Thyroid gland (tissue), 4 donors: ENCODE data around the gene NUDCD3. TPM values are rescaled to one million over a fixed set of nuclear protein-coding genes. Genes with fewer than 3 reads are reported as not detected.

Source experiments
- DNase-seq, 2 donors: peaks; one replicate each; pipeline ENCODE4 v3.0.0-alpha.2; 2019
- H3K27ac ChIP-seq, 3 donors: fragments of 200-600 bp; sonication (generic); 1 replicate in 2 of 3; 2 replicates in 1 of 3; pipeline ENCODE4 v1.5.1; 2016 to 2019; ENCODE audit warnings: mild to moderate bottlenecking in 1 of 3, moderate library complexity in 1 of 3
- H3K27me3 ChIP-seq: fragments of 200-600 bp; sonication (generic); one replicate; pipeline ENCODE4 v1.5.1; 2019
- H3K36me3 ChIP-seq, 2 donors: fragments of 200-600 bp; sonication (generic); one replicate each; pipeline ENCODE4 v1.5.1; 2016 to 2019
- H3K4me1 ChIP-seq, 2 donors: fragments of 200-600 bp; sonication (generic); one replicate each; pipeline ENCODE4 v1.5.1; 2017 to 2019
- H3K4me3 ChIP-seq, 3 donors: fragments of 200-600 bp; sonication (generic); replicated peaks in 1 of 3; 1 replicate in 2 of 3; 2 replicates in 1 of 3; pipeline ENCODE4 v1.5.1; 2016; ENCODE audit warnings: mild to moderate bottlenecking in 1 of 3
- H3K9me3 ChIP-seq: fragments of 200-600 bp; sonication (generic); one replicate; pipeline ENCODE4 v1.5.1; 2017
- POLR2A ChIP-seq, 2 donors: fragments of 450-650 bp; IDR thresholded peaks; one replicate each; pipeline ENCODE4 v1.6.1; 2017; ENCODE audit warnings: antibody characterized with exemption in 2 of 2, mild to moderate bottlenecking in 2 of 2, moderate library complexity in 1 of 2
- WGBS, 2 donors: methylation state at CpG; one replicate each; pipeline ENCODE4 v1.1.5; 2017; 5-methylcytosine and 5-hydroxymethylcytosine counted together
- intact Hi-C: fragments of 100-400 bp; cut with DNase I; formaldehyde crosslinking; loops from one replicate; pipeline ENCODE4 v1.15.1; 2023
- total RNA-seq, 4 donors: library from RNA; depleted of rRNA; stranded (reverse); fragments of >200 nt; gene quantifications; one replicate each; pipeline ENCODE4 v1.2.3, GENCODE V29; 2016
- TF ChIP-seq, protein P1 (sequence below), 6 experiments: fragments of 200-600 bp in 3 of 6; fragments of 450-650 bp in 3 of 6; sonication (generic) in 3 of 6; IDR thresholded peaks; one replicate each; pipeline ENCODE4 v1.5.1; 2016 to 2019; ENCODE audit warnings: antibody characterized with exemption in 6 of 6, mild to moderate bottlenecking in 2 of 6, inconsistent platforms in 1 of 6, moderate library complexity in 1 of 6

The NUDCD3 gene
- total RNA-seq, 4 donors from 2014 or later = 41.4 to 76.9 (median 52.0) TPM

DNA sequence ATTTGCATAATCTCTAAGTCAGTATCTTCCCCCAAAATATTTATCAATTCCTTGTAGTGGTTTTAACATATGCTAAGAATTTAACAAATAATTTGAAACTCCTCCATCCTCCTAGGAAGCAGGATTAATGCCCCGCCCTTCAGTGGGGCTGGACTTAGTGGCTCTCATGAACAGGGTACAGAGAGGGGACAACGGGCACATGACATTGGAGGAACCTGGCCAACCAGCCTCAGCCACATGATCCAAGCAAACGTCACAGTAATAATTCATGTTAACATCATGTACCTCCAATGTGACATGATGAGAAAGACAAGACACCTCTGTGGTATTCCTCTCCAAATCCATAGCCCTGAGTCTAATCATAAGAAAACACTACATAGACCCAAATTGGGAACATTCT is 50.5 kb downstream of the NUDCD3 start:
- TF ChIP-seq, protein P1, sequence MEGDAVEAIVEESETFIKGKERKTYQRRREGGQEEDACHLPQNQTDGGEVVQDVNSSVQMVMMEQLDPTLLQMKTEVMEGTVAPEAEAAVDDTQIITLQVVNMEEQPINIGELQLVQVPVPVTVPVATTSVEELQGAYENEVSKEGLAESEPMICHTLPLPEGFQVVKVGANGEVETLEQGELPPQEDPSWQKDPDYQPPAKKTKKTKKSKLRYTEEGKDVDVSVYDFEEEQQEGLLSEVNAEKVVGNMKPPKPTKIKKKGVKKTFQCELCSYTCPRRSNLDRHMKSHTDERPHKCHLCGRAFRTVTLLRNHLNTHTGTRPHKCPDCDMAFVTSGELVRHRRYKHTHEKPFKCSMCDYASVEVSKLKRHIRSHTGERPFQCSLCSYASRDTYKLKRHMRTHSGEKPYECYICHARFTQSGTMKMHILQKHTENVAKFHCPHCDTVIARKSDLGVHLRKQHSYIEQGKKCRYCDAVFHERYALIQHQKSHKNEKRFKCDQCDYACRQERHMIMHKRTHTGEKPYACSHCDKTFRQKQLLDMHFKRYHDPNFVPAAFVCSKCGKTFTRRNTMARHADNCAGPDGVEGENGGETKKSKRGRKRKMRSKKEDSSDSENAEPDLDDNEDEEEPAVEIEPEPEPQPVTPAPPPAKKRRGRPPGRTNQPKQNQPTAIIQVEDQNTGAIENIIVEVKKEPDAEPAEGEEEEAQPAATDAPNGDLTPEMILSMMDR (IDR thresholded peaks at IDR 0.05) = no peak
- TF ChIP-seq POLR2A (IDR thresholded peaks at IDR 0.05) = no peak
- no peak overlapping the region for H3K27ac ChIP-seq
- no peak overlapping the region for H3K4me3 ChIP-seq
- DNase-seq = no peak
- H3K27me3 ChIP-seq = no peaks in the 10 kb centered on the region
- WGBS, 2 donors = 82 to 84% methylated on average over 3 of the region's 3 CpGs
- intact Hi-C loops = no loop called here
- H3K9me3 ChIP-seq = no peaks in the 10 kb centered on the region
- no peaks in the 10 kb centered on the region for H3K36me3 ChIP-seq
- no peaks in the 10 kb centered on the region for H3K4me1 ChIP-seq

GRCh38 chr7:44438816-44439215 is 51.6 kb downstream of the NUDCD3 start:
- no peak overlapping the region for H3K27ac ChIP-seq
- H3K27me3 ChIP-seq = no peaks in the 10 kb centered on the region
- no peak for TF ChIP-seq POLR2A (IDR thresholded peaks at IDR 0.05)
- TF ChIP-seq, protein P1 (IDR thresholded peaks at IDR 0.05) = no peak
- no peaks in the 10 kb centered on the region for H3K9me3 ChIP-seq
- no peak for DNase-seq
- H3K4me1 ChIP-seq = peaks cover 6 to 7% of the 10 kb centered on the region in 2 donors
- no peak overlapping the region for H3K4me3 ChIP-seq
- H3K36me3 ChIP-seq = no peaks in the 10 kb centered on the region
- WGBS, 2 donors = 82 to 96% methylated on average over 4 of the region's 4 CpGs
- intact Hi-C loops = no loop called here

GRCh38 chr7:44434201-44434600 is 56.3 kb downstream of the NUDCD3 start:
- intact Hi-C loops = no loop called here
- H3K4me1 ChIP-seq = peaks cover 8 to 12% of the 10 kb centered on the region in 2 donors
- no peak for DNase-seq

DNA sequence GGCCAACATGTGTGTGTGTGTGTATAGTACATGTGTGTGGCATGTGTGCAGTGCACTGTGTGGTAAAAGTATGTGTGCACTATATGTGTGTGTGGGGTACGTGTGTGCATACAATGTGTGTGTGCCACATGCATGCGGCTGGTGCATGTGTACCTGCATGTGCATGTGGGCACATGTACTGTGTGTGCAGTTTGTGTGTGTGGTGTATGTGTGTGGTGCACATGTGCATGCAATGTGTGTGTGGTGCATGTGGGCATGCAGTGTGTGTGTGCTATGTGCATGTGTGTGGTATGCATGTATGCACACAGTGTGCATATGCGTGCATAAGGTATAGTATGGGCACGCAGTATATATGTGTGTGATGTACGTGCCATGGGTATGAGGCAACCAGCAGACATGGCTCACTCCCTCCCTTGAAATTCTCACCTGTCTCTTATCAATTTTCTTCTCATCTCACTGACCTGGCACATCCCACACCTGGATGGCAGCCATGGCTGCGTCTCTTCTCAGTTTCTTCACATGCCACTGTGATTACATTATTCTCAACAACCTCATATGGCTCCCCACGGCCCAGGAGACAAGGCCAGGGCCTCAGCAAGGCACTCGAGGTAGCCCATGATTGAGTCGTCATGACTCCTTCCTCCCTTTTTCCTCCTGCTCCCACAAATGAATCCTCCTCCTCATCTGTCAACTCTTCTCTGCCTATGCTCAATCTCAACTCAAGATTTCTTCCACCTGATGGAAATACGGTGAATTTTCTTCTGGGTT is 57.0 kb downstream of the NUDCD3 start:
- H3K27ac ChIP-seq = no peak overlapping the region
- no peaks in the 10 kb centered on the region for H3K27me3 ChIP-seq
- intact Hi-C loops = no loop called here
- TF ChIP-seq, protein P1 (IDR thresholded peaks at IDR 0.05) = no peak
- TF ChIP-seq POLR2A (IDR thresholded peaks at IDR 0.05) = no peak
- H3K36me3 ChIP-seq = no peaks in the 10 kb centered on the region
- H3K9me3 ChIP-seq = no peaks in the 10 kb centered on the region
- peaks cover 8 to 12% of the 10 kb centered on the region in 2 donors for H3K4me1 ChIP-seq
- WGBS, 2 donors = 76 to 85% methylated on average over 10 of the region's 10 CpGs
- DNase-seq = peak in 1 of 2 donors; percentile 13
- H3K4me3 ChIP-seq = no peak overlapping the region

More at GRCh38 chr7:44434201-44434600, 56.3 kb downstream of the NUDCD3 start:
- TF ChIP-seq, protein P1 (IDR thresholded peaks at IDR 0.05) = no peak
- TF ChIP-seq POLR2A (IDR thresholded peaks at IDR 0.05) = no peak
- H3K36me3 ChIP-seq = no peaks in the 10 kb centered on the region
- H3K9me3 ChIP-seq = no peaks in the 10 kb centered on the region
- no peak overlapping the region for H3K4me3 ChIP-seq
- H3K27me3 ChIP-seq = no peaks in the 10 kb centered on the region
- H3K27ac ChIP-seq = no peak overlapping the region
- 80 to 83% methylated on average over 7 of the region's 7 CpGs for WGBS, 2 donors

GRCh38 chr7:44432381-44432977 is 58.0 kb downstream of the NUDCD3 start:
- H3K9me3 ChIP-seq = no peaks in the 10 kb centered on the region
- DNase-seq = no peak
- H3K4me3 ChIP-seq = no peak overlapping the region
- no peak overlapping the region for H3K27ac ChIP-seq
- H3K27me3 ChIP-seq = no peaks in the 10 kb centered on the region
- no peaks in the 10 kb centered on the region for H3K36me3 ChIP-seq
- intact Hi-C loops = no loop called here
- H3K4me1 ChIP-seq = peaks cover 8 to 12% of the 10 kb centered on the region in 2 donors
- TF ChIP-seq, protein P1 (IDR thresholded peaks at IDR 0.05) = no peak
- TF ChIP-seq POLR2A (IDR thresholded peaks at IDR 0.05) = no peak
- 91% methylated on average over 6 of the region's 6 CpGs for WGBS, 2 donors
